Gastrocnemius medialis (tissue), 4 donors: Measurements from ENCODE around the gene SPON2. TPM values are rescaled to one million over a fixed set of nuclear protein-coding genes. Genes with fewer than 3 reads are reported as not detected.
"Not testable (repeated sequence)": the region's sequence is repeated elsewhere in the genome, so short reads cannot be mapped to it uniquely, and the experiment has no call there.

Source experiments
- ATAC-seq, 2 donors: fragments of 150-250 bp; one replicate each; pipeline ENCODE4 v1.9.1; 2016
- DNase-seq, 2 donors: peaks; one replicate each; pipeline ENCODE4 v3.0.0-alpha.2; 2019
- H3K27ac ChIP-seq, 4 donors: fragments of 200-600 bp; sonication (generic); 1 replicate in 1 of 4; 2 replicates in 3 of 4; pipeline ENCODE4 v1.5.1; 2016 to 2018; ENCODE audit warnings: mild to moderate bottlenecking in 2 of 4, moderate library complexity in 1 of 4
- H3K27me3 ChIP-seq, 3 donors: fragments of 200-600 bp; sonication (generic) in 2 of 3; 1 replicate in 1 of 3; 2 replicates in 2 of 3; pipeline versions ENCODE4 v1.5.1 to v1.6.0; 2016 to 2019; ENCODE audit warnings: mild to moderate bottlenecking in 1 of 3, moderate library complexity in 1 of 3
- H3K36me3 ChIP-seq, 2 donors: fragments of 200-600 bp; sonication (generic) in 1 of 2; one replicate each; pipeline ENCODE4 v1.5.1; 2017 to 2018
- H3K4me1 ChIP-seq, 2 donors: fragments of 200-600 bp; sonication (generic) in 1 of 2; one replicate each; pipeline ENCODE4 v1.5.1; 2016 to 2017; ENCODE audit warnings: mild to moderate bottlenecking in 2 of 2
- H3K4me3 ChIP-seq, 4 donors: fragments of 200-600 bp; sonication (generic) in 3 of 4; 1 replicate in 1 of 4; 2 replicates in 3 of 4; pipeline ENCODE4 v1.5.1; 2016 to 2019; ENCODE audit warnings: mild to moderate bottlenecking in 2 of 4
- H3K9me3 ChIP-seq, 3 donors: fragments of 200-600 bp; sonication (generic) in 2 of 3; 1 replicate in 1 of 3; 2 replicates in 2 of 3; pipeline ENCODE4 v1.5.1; 2016 to 2019
- POLR2A ChIP-seq, 2 donors: fragments of 450-650 bp; IDR thresholded peaks; one replicate each; pipeline ENCODE4 v1.6.1; 2017; ENCODE audit warnings: antibody characterized with exemption in 2 of 2, mild to moderate bottlenecking in 2 of 2, moderate library complexity in 2 of 2
- in situ Hi-C, 4 donors: fragments of 200-750 bp; cut with MboI; loops; one replicate each; pipeline versions ENCODE4 v1.15.0 to v1.8.0; 2017; ENCODE audit warnings: low sequenced_read_pairs in 4 of 4
- intact Hi-C: fragments of 100-400 bp; cut with DNase I; formaldehyde crosslinking; loops from one replicate; pipeline ENCODE4 v1.15.1; 2023; ENCODE audit warnings: low total_unique reads
- total RNA-seq, 4 donors: library from RNA; depleted of rRNA; stranded (reverse); fragments of >200 nt; gene quantifications; one replicate each; pipeline versions ENCODE4 v1.1.0 to v1.2.3, GENCODE V29; 2016
- TF ChIP-seq, protein P1 (sequence below), 5 experiments: fragments of 450-650 bp in 3 of 5; fragments of 200-600 bp in 2 of 5; sonication (generic) in 2 of 5; IDR thresholded peaks in 4 of 5; conservative IDR thresholded peaks in 1 of 5; 1 replicate in 4 of 5; 2 replicates in 1 of 5; pipeline ENCODE4 v1.5.1; 2016 to 2019; ENCODE audit warnings: antibody characterized with exemption in 5 of 5, mild to moderate bottlenecking in 3 of 5, moderate library complexity in 3 of 5

The SPON2 gene
- total RNA-seq, 4 donors from 2014 or later = 5.0 to 8.9 (median 5.2) TPM

- intact Hi-C loops = no loop called here
- TF ChIP-seq POLR2A (IDR thresholded peaks at IDR 0.05) = no peak
- TF ChIP-seq, protein P1, sequence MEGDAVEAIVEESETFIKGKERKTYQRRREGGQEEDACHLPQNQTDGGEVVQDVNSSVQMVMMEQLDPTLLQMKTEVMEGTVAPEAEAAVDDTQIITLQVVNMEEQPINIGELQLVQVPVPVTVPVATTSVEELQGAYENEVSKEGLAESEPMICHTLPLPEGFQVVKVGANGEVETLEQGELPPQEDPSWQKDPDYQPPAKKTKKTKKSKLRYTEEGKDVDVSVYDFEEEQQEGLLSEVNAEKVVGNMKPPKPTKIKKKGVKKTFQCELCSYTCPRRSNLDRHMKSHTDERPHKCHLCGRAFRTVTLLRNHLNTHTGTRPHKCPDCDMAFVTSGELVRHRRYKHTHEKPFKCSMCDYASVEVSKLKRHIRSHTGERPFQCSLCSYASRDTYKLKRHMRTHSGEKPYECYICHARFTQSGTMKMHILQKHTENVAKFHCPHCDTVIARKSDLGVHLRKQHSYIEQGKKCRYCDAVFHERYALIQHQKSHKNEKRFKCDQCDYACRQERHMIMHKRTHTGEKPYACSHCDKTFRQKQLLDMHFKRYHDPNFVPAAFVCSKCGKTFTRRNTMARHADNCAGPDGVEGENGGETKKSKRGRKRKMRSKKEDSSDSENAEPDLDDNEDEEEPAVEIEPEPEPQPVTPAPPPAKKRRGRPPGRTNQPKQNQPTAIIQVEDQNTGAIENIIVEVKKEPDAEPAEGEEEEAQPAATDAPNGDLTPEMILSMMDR (IDR thresholded peaks at IDR 0.05 in 4 of 5, conservative IDR thresholded peaks at IDR 0.05 in 1 of 5) = no peak
- Histone ChIP-seq H3K36me3 (no peaks in the 10 kb centered on the region), H3K4me1 (no peaks in the 10 kb centered on the region), H3K4me3 (no peak overlapping the region), H3K27ac (no peak overlapping the region), H3K27me3 (no peaks in the 10 kb centered on the region), H3K9me3 (no peaks in the 10 kb centered on the region)
- in situ Hi-C loops = loop anchor here in 1 of 4 donors (25.0 kb wide), 1 partner anchor 236 kb away; no protein-coding TSS in a partner anchor
- DNase-seq (no peak), ATAC-seq (no peak)
These were observed 45.9 kb downstream of the SPON2 start for GRCh38 chr4:1126506-1126905.

DNA sequence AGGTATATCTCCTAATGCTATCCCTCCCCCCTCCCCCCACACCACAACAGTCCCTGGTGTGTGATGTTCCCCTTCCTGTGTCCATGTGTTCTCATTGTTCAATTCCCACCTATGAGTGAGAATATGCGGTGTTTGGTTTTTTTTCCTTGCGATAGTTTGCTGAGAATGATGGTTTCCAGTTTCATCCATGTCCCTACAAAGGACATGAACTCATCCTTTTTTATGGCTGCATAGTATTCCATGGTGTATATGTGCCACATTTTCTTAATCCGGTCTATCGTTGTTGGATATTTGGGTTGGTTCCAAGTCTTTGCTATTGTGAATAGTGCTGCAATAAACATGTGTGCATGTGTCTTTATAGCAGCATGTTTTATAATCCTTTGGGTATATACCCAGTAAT lies 46.9 kb downstream of the SPON2 start:
- H3K27me3 ChIP-seq, H3K4me1 ChIP-seq, H3K27ac ChIP-seq, H3K4me3 ChIP-seq, ATAC-seq, DNase-seq, H3K9me3 ChIP-seq, intact Hi-C loops, H3K36me3 ChIP-seq: not testable (repeated sequence)
- in situ Hi-C loops = loop anchor here in 1 of 4 donors (25.0 kb wide), 1 partner anchor 237 kb away; no protein-coding TSS in a partner anchor

DNA sequence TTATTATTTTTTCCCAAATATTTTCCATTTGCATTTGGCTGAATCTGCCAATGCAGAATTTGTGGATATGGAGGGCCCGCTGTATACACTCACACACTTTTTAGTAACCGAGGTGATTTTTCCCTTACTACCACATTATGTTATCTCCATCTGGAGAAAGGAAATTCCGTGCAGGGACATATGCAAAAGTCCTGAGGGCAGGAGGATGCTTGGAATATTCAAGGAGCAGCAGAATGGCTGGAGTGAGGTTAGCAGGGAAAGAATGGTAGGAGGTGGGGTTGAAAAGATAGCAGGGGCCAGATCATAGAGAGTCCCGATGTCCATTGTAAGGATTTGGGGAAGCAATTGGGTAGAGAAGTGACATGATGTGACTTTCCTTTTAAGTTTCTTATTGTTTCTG lies 47.6 kb downstream of the SPON2 start:
- in situ Hi-C loops (loop anchor here in 1 of 4 donors (25.0 kb wide), 1 partner anchor 237 kb away; no protein-coding TSS in a partner anchor), intact Hi-C loops (no loop called here)
- Histone ChIP-seq H3K4me1 (no peaks in the 10 kb centered on the region), H3K27ac (no peak overlapping the region), H3K4me3 (no peak overlapping the region), H3K9me3 (no peaks in the 10 kb centered on the region), H3K27me3 (no peaks in the 10 kb centered on the region), H3K36me3 (no peaks in the 10 kb centered on the region)
- TF ChIP-seq, protein P1 (IDR thresholded peaks at IDR 0.05 in 4 of 5, conservative IDR thresholded peaks at IDR 0.05 in 1 of 5) = no peak
- TF ChIP-seq POLR2A (IDR thresholded peaks at IDR 0.05) = no peak
- ATAC-seq = no peak
- DNase-seq = no peak

DNA sequence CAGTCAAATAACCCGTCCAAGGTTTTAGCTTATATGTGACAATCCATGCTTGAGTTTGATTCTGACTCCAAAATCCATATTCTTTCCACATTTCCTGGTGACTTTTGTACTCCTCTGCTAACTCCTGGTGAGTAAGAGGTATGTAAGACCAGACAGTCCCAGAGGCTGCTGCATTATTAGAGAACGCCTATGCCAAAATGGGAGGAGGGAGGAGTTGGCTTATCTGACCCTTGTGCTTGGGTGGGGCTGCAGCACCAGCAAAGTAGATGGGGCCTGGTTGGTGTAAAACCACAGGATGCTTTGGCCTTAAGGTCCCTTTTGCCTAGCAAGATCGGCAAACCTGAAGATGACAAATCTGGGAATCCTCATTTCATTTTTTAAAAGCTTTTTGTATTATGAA lies 49.9 kb downstream of the SPON2 start:
- in situ Hi-C loops (no loop called here), intact Hi-C loops (no loop called here)
- H3K27ac ChIP-seq = no peak overlapping the region
- H3K27me3 ChIP-seq = no peaks in the 10 kb centered on the region
- H3K9me3 ChIP-seq = no peaks in the 10 kb centered on the region
- DNase-seq = no peak
- H3K4me1 ChIP-seq = no peaks in the 10 kb centered on the region
- no peaks in the 10 kb centered on the region for H3K36me3 ChIP-seq
- no peak overlapping the region for H3K4me3 ChIP-seq
- ATAC-seq = no peak
- TF ChIP-seq POLR2A (IDR thresholded peaks at IDR 0.05) = no peak

Other genes starting within 250 kb of the SPON2 start
- 10 to 100 TPM; 34.9 to 48.3 (median 44.5) TPM for gene GAK, start 240.3 kb downstream of the SPON2 start, total RNA-seq
- gene TMEM175, start 240.1 kb downstream of the SPON2 start, total RNA-seq = 10 to 100 TPM; 15.3 to 29.6 (median 20.8) TPM
- 1 to 10 TPM; 3.2 to 5.2 (median 4.5) TPM for gene DGKQ, start 199.0 kb downstream of the SPON2 start, total RNA-seq
- 10 to 100 TPM in 1 of 4 donors, 1 to 10 TPM in 2, under 1 TPM in 1; 0.12 to 10.8 (median 2.4) TPM for gene IDUA, start 185.5 kb downstream of the SPON2 start, total RNA-seq
- under 1 TPM in 1 of 4 donors, not detected in 3; 0.16 TPM for gene SLC26A1, start 179.2 kb downstream of the SPON2 start, total RNA-seq
- gene FGFRL1, start 161.0 kb downstream of the SPON2 start, total RNA-seq = 10 to 100 TPM; 10.4 to 32.4 (median 15.2) TPM
- gene RNF212, start 59.0 kb downstream of the SPON2 start, total RNA-seq = 1 to 10 TPM in 1 of 4 donors, not detected in 3; 1.3 TPM
- gene CTBP1, start 76.5 kb upstream of the SPON2 start, total RNA-seq = 100 to 1,000 TPM; 126 to 224 (median 169) TPM
- gene MAEA, start 117.3 kb upstream of the SPON2 start, total RNA-seq = 10 to 100 TPM; 30.0 to 42.7 (median 34.3) TPM
- gene UVSSA, start 174.6 kb upstream of the SPON2 start, total RNA-seq = 10 to 100 TPM in 3 of 4 donors, 1 to 10 TPM in 1; 8.5 to 13.2 (median 12.3) TPM
- not detected for gene NKX1-1, start 233.9 kb upstream of the SPON2 start, total RNA-seq